Right renal pelvis (tissue), 4 donors: ENCODE data around the gene FNDC3B. TPM values are rescaled to one million over a fixed set of nuclear protein-coding genes. Genes with fewer than 3 reads are reported as not detected.
"Not testable (repeated sequence)": the region's sequence is repeated elsewhere in the genome, so short reads cannot be mapped to it uniquely, and the experiment has no call there.

Experiments
- DNase-seq, 4 donors: peaks; one replicate each; pipeline ENCODE4 v3.0.0-alpha.2; 2013; ENCODE audit warnings: low read depth in 4 of 4, low spot score in 3 of 4, missing footprints in 1 of 4
- polyA plus RNA-seq, 4 donors: library from polyadenylated mRNA; unstranded; fragments of 120-200 nt; gene quantifications; one replicate each; pipeline ENCODE4 v1.2.1, GENCODE V29; 2013; ENCODE audit not compliant: insufficient read length in 4 of 4

FNDC3B gene
- 10 to 100 TPM; 58.5 to 72.9 (median 68.9) TPM for polyA plus RNA-seq

GRCh38 chr3:172039436-172040077 lies at the start of gene FNDC3B:
Gene FNDC3B, plus strand, starts transcription at chr3:172039578. Its CDS starts 72,902 bp downstream, at chr3:172112480.
- peak; percentile 88 to 93 (median 90) for DNase-seq

GRCh38 chr3:171990239-171990638 lies 49.1 kb upstream of the FNDC3B start:
- DNase-seq, result not testable (repeated sequence)

DNA sequence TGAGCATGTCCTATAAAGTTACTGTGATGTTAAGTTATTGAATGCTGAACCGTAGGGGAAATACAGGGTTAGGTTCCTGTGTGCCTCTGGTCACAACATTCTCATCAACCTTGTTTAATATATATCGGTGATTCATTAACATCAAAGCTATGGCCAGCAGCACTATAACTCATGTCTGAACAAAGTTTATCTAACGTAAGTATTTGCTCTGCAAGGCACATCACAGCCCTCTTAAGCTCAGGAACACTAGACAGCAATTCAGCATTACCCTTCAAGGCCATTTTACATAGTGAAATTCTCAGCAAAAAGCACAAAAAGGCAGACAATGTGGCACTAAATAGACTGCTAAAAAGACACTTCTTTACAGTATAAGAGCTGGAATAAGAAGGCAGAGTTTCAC lies 48.2 kb upstream of the FNDC3B start:
- DNase-seq, result no peak

DNA sequence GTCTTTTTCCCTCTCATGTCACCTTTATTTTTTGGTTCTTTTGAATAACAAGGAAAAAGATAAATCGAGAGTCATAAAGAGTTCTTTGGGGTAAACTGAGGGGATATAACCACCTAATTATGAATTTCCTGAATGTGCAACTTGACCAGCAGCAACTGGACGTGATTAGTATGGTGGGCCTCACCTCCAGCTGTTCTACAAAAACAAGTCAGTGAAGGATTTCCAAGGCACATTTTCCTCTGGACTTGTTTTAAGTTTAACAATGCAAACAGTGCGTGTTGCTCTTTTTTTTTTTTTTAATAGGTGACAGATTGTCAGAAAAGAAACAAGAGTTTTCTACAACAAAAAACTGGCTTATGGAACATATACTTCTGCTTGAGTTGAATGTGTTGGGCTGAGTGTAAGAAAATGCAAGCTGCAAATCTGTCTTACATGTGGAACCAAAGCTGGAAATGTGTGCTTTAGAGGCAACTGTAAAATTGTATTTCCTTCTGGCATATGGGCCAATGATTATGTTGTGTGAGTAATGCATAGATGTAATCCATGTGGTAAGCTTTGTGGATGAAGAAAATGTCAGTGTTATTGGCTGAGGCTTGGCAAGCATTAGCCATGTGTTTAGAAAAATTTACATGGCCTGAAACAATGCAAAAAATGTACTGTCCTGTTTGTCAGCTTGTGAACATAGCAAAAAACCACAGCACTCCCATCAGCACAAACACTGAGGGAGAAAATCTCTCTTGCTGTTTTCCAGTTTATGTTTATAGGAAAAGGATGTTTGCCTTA lies 44.5 kb upstream of the FNDC3B start:
- DNase-seq, result no peak

DNA sequence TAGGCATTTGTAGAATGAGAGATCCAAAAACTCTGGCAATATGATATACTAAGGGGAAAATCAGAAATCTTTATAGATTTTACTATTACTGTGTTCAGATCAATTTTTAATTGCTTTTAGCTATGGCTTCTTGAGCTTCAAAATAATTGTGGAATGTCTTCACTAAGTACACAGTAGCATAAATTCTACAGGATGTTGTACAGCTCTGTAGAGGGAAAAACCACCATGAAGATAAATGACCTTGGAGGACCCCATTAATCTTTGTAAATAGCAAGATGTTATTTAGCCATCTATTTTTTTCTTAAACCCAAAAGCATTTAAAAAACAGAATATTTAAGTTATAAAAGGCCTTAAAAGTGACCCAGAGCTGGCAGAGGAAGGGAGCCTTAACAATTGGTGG lies 43.9 kb upstream of the FNDC3B start:
- no peak for DNase-seq

- no peak for DNase-seq
Measured at GRCh38 chr3:171996178-171996817, 43.1 kb upstream of the FNDC3B start.

DNA sequence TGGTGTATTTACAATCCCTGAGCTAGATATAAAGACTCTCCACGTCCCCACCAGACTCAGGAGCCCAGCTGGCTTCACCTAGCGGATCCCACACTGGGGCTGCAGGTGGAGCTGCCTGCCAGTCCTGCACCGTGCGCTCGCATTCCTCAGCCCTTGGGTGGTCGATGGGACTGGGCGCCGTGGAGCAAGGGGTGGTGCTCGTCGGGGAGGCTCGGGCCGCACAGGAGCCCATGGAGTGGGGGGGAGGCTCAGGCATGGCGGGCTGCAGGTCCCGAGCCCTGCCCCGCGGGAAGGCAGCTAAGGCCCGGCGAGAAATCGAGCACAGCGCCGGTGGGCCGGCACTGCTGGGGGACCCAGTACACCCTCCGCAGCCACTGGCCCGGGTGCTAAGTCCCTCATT lies 40.6 kb upstream of the FNDC3B start:
- DNase-seq, result not testable (repeated sequence)

- not testable (repeated sequence) for DNase-seq
Measured at GRCh38 chr3:172001616-172002015, 37.8 kb upstream of the FNDC3B start.

- DNase-seq, result no peak
Measured at GRCh38 chr3:172002512-172003078, 36.8 kb upstream of the FNDC3B start.

DNA sequence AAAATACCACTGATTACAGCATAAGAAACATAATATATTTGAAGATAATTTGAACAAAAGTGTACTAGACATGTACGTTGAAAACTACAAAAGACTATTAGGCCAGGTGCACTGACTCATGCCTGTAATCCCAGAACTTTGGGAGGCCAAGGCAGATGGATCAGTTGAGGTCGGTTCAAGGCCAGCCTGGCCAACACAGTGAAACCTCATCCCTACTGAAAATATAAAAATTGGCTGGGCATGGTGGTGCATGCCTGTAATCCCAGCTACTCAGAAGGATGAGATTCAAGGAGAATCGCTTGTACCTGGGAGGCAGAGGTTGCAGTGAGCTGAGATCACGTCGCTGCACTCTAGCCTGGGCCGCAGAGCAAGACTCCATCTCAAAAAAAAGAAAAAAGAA lies 36.2 kb upstream of the FNDC3B start:
- DNase-seq, result no peak

GRCh38 chr3:172007065-172007370 lies 32.4 kb upstream of the FNDC3B start:
- DNase-seq, result no peak

DNA sequence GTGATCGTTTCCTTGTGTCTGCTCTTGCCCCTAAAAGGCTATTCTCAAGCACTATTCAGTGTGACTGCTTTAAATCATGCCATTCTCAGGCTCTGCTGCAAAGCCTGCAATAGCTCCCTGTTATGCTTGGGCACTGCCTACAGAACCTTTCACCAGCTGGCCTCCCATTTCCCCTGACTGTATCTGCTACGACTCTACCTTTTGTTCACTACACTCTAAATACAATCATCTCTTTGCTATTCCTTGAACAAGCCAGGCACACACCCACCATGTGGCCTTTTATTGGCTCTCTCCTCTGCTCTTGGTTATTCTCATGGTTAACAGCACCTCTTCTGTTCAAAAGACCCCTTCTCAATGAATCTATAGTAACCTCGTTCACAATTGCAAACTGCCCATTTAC lies 29.6 kb upstream of the FNDC3B start:
- DNase-seq, result no peak

DNA sequence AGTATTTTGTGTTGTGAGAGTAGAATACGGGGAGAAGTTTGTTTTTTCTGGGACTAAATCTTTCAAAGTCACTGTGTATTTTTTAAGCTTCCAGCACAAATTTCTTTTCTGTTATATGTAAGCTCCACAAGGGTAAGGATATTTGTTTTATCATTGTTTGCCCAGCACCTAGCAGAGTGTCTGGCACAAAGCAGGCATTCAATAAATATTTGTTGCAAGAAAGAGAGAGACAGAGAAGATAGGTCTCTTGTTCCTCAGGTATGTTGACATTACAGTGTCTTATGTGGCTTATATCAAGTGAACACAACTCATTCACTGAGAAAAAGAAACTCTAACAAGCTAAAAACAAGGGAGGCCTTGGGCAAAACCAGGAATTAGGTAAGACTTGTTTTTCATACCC lies 26.6 kb upstream of the FNDC3B start:
- DNase-seq, result no peak

DNA sequence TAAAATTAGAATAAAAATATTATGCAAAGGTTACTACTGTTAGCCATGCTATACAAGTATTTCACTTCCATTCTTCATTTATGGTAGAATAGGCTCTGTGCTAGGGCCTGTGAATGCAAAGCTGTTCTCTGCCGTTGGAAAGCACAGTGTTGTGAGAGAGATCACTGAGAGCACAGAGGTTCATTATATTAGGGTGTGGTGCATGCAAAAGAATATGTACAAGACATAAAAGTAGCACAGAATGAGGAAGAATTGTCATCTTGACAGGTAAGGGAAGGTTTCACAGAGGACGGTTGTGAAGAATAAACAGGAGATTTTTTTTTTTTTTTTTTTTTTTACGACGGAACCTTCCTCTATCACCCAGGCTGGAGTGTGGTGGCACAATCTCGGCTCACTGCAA lies 25.2 kb upstream of the FNDC3B start:
- no peak for DNase-seq

GRCh38 chr3:172018364-172018763 lies 21.0 kb upstream of the FNDC3B start:
- DNase-seq, result no peak

GRCh38 chr3:172020763-172021162 lies 18.6 kb upstream of the FNDC3B start:
- DNase-seq, result no peak

DNA sequence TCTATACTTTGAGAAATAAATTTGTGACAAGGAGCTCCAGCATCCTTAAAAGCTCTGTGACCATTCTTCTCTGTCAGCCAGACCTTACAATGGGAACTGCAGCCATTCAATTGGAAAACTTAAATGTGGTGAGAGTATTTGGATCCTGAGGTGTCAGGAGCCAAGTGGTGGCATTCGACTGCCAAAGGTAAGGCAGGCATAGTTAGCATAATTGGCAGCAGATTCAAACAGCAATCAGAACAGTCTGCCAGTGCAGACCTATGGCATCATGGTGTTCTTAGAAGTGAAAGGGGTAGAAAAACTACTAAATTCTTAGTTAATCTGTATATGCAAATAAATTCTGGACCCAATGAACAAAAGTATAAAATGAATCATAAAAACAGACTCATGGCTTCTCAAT lies 18.2 kb upstream of the FNDC3B start:
- DNase-seq, result no peak

GRCh38 chr3:172021859-172022258 lies 17.5 kb upstream of the FNDC3B start:
- DNase-seq, result no peak

GRCh38 chr3:172023915-172024314 lies 15.5 kb upstream of the FNDC3B start:
- DNase-seq, result no peak

DNA sequence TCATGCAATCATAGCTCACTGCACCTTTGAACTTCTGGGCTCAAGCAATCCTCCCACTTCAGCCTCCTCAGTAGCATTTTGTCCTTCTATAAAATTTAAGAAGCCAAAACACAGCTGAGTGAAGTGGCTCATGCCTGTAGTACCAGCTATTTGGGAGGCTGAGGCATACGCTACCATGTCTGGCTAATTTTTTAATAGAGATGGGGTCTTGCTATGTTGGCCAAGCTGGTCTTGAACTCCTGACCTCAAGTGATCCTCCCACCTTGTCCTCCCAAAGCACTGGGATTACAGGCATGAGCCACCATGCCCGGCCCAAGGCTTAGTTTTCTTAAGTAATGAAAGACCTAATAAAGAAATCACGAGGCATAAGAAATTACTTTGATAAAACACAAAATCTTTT lies 14.7 kb upstream of the FNDC3B start:
- no peak for DNase-seq

- DNase-seq, result no peak
Measured at GRCh38 chr3:172029425-172030098, 9.8 kb upstream of the FNDC3B start.
